Activated CD4-positive, alpha-beta T cell treated with anti-CD3 and anti-CD28 coated beads, Interleukin-2, amount 50 U/mL, for 4 hours (primary cell): ENCODE data around the gene UACA.
A peak's percentile ranks its signal among the peaks of the same experiment; 100 is the strongest.

Source experiments
- DNase-seq, 2 experiments: peaks; one replicate each; pipeline ENCODE4 v3.0.0-alpha.2; 2020

UACA gene

GRCh38 chr15:70781236-70781635 lies 17.9 kb upstream of the UACA start:
- DNase-seq, result no peak

GRCh38 chr15:70778258-70779076 lies 15.1 kb upstream of the UACA start:
- DNase-seq, result no peak

GRCh38 chr15:70777170-70777926 lies 14.0 kb upstream of the UACA start:
- no peak for DNase-seq

- DNase-seq, result no peak
Measured at GRCh38 chr15:70775160-70775559, 11.8 kb upstream of the UACA start.

- DNase-seq, result no peak
Measured at GRCh38 chr15:70772402-70772801, 9.0 kb upstream of the UACA start.

- DNase-seq, result no peak
Measured at GRCh38 chr15:70770863-70771262, 7.5 kb upstream of the UACA start.

- DNase-seq, result no peak
Measured at GRCh38 chr15:70768257-70768883, 5.0 kb upstream of the UACA start.

- no peak for DNase-seq
Measured at GRCh38 chr15:70767667-70768066, 4.3 kb upstream of the UACA start.

GRCh38 chr15:70766597-70766996 lies 3.2 kb upstream of the UACA start:
- no peak for DNase-seq

GRCh38 chr15:70765504-70766281 lies 2.3 kb upstream of the UACA start:
- no peak for DNase-seq

- no peak for DNase-seq
Measured at GRCh38 chr15:70763950-70764730, 782 bp upstream of the UACA start.

GRCh38 chr15:70762469-70763119 lies 764 bp downstream of the UACA start:
- DNase-seq, result peak in 1 of 2 experiments; percentile 0

- no peak for DNase-seq
Measured at GRCh38 chr15:70761931-70762468, 1.4 kb downstream of the UACA start.

GRCh38 chr15:70761046-70761445 lies 2.3 kb downstream of the UACA start:
- no peak for DNase-seq

- no peak for DNase-seq
Measured at GRCh38 chr15:70758790-70759462, 4.4 kb downstream of the UACA start.

GRCh38 chr15:70757627-70758026 lies 5.7 kb downstream of the UACA start:
- DNase-seq, result no peak

- DNase-seq, result no peak
Measured at GRCh38 chr15:70754862-70755261, 8.5 kb downstream of the UACA start.

- no peak for DNase-seq
Measured at GRCh38 chr15:70753101-70753829, 10.1 kb downstream of the UACA start.

- no peak for DNase-seq
Measured at GRCh38 chr15:70752193-70752635, 11.1 kb downstream of the UACA start.
